ENCODE data around the gene KCP.
A peak's percentile ranks its signal among the peaks of the same experiment; 100 is the strongest.

Gene KCP

DNA sequence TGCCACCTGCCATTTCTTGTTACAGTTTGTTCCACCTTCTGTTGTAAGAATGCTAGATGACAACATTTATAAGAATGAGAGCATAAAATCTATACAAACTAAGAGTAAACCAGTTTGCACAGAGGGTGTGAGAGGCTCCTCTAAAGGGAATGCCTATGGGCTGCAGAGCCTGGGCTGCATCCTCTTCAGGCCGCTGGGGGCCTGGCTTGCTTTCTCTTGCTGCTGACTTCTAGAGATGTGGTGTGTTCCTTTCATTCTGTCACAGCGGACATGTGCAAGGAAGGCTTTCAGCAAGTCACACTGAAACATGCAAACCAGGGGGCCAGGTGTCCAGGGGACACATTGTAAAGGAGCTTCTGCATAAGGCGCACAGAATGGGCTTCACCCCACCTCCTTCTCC lies 55.0 kb downstream of the KCP start:
- DNase-seq (ENCODE audit: low spot score) = no peak

DNA sequence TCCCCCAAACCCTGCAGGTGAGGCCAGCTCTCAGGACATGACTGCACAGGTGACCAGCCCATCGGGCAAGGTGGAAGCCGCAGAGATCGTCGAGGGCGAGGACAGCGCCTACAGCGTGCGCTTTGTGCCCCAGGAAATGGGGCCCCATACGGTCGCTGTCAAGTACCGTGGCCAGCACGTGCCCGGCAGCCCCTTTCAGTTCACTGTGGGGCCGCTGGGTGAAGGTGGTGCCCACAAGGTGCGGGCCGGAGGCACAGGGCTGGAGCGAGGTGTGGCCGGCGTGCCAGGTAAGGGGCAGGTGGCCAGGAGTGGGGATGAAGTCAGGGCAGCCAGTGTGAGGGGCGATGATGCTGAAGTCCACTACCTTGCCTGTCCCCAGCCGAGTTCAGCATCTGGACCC lies 56.1 kb downstream of the KCP start:
- DNase-seq (ENCODE audit: low spot score) = no peak

DNA sequence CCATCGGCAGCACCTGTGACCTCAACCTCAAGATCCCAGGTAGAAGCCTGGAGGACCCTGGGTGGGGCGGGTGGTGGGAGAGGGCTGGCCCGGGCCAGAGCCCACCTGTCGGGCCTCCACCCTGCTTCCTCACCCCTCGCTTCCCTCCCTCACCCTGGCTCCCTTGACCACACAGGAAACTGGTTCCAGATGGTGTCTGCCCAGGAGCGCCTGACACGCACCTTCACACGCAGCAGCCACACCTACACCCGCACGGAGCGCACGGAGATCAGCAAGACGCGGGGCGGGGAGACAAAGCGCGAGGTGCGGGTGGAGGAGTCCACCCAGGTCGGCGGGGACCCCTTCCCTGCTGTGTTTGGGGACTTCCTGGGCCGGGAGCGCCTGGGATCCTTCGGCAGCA lies 56.7 kb downstream of the KCP start:
- no peak for DNase-seq (ENCODE audit: low spot score)

DNA sequence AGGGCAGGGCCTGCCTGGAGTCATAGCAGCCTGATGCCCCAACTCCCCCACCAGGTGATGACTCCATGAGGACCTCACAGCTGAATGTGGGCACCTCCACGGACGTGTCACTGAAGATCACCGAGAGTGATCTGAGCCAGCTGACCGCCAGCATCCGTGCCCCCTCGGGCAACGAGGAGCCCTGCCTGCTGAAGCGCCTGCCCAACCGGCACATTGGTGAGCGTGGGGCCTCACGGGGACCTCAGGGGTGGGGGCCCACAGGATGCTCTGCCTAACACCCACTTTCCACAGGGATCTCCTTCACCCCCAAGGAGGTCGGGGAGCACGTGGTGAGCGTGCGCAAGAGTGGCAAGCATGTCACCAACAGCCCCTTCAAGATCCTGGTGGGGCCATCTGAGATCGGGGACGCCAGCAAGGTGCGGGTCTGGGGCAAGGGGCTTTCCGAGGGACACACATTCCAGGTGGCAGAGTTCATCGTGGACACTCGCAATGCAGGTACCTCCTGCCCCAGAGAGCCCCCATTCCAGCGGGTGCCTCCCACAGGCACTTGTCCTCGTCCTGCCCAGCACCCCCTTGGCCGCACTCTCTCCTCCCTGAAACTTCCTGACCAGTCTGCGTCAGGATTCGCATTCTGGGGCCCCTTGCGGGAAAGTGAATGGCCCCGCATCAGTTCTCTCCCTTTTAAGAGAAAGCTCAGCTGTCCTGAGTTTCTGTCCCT lies 57.8 kb downstream of the KCP start:
- DNase-seq (ENCODE audit: low spot score) = no peak

- DNase-seq (ENCODE audit: low spot score) = no peak
Observed at GRCh38 chr7:128849804-128850490, 60.6 kb downstream of the KCP start.

DNA sequence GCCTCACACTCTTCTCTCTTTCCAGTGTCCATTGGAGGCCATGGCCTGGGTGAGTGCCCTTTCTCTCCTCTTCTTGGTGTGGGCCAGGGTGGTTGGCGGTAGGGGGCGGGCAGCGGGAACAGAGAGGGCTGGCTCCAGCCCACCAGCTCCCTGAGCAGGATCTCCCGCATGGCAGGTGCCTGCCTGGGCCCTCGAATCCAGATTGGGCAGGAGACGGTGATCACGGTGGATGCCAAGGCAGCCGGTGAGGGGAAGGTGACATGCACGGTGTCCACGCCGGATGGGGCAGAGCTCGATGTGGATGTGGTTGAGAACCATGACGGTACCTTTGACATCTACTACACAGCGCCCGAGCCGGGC lies 61.4 kb downstream of the KCP start:
- DNase-seq (ENCODE audit: low spot score) = no peak

- no peak for DNase-seq (ENCODE audit: low spot score)
Observed at GRCh38 chr7:128848289-128849155, 62.0 kb downstream of the KCP start.

GRCh38 chr7:128847721-128848211 lies 62.7 kb downstream of the KCP start:
- DNase-seq (ENCODE audit: low spot score) = no peak

GRCh38 chr7:128846781-128847444 lies 63.6 kb downstream of the KCP start:
- no peak for DNase-seq (ENCODE audit: low spot score)

GRCh38 chr7:128845987-128846386 lies 64.5 kb downstream of the KCP start:
- no peak for DNase-seq (ENCODE audit: low spot score)

DNA sequence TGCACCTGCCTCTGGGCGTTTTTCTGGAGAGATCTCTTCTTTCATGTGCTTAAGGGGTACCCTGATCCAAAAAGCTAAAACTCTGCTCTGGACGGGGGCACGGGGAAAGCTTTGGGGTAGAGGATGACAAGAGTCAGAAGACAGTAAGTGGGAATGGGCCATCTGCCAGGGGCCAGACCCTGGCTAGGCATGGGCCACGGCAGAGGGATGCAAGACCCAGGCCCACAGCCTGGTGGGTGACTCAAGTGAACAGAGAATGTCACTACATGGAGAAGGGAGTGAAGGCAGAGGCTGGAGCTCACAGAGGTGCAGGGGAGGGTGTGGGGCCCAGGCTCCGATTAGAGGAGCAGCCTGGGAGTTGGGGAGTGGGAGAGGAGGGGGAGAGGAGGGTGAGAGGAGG lies 65.0 kb downstream of the KCP start:
- DNase-seq (ENCODE audit: low spot score) = no peak

GRCh38 chr7:128844777-128845311 lies 65.7 kb downstream of the KCP start:
- DNase-seq (ENCODE audit: low spot score) = no peak

DNA sequence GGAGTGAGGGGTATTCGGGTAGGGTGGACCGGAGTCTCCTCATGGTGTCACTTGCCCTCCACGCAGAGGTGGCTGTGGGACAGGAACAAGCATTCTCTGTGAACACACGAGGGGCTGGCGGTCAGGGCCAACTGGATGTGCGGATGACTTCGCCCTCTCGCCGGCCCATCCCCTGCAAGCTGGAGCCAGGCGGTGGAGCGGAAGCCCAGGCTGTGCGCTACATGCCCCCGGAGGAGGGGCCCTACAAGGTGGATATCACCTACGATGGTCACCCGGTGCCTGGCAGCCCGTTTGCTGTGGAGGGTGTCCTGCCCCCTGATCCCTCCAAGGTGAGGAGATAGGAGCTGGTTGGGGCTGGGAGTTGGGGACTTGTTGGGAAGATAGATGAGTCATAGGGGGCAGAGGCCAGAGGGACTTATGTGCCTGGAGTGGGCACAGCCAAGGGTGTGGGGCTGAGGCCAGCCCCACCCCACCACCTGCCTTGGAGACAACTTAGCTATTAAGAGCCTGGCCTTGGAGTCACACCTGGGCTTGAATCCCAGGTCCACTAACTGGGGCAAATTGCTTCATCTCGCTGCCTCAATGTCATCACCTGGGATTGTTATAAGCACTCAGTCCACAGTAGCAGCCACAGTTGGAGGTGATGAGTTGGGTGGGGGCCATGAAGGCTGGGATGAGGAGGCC lies 66.4 kb downstream of the KCP start:
- DNase-seq (ENCODE audit: low spot score) = no peak

DNA sequence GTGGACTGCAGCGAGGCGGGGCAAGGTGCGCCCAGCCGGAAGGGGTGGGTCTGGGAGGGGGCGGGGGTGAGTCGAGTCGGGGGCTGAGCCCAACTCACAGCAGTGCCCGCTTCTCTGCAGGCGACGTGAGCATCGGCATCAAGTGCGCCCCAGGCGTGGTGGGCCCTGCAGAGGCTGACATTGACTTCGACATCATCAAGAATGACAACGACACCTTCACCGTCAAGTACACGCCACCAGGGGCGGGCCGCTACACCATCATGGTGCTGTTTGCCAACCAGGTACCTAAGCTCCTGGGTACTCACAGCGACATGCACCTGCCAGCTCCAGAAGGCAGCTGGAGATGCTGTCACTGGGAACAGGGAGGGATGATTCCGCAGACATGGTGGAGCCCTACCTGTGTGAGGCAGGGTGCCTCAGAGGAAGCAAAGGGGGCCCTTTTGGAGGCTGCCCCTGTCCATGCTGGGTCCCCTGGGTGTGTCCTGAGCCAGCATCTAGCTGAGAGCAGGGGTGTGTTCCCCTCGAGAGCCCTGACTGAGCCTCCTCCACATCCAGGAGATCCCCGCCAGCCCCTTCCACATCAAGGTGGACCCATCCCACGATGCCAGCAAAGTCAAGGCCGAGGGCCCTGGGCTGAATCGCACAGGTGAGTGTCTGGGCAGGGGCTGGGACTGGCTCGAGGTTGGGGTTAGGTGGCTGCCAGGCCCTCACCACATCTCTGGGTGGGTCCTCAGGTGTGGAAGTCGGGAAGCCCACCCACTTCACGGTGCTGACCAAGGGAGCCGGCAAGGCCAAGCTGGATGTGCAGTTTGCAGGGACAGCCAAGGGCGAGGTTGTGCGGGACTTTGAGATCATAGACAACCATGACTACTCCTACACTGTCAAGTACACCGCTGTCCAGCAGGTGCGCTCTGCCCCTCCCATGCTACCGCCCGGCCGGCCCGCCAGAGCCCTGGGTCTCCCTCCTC lies 67.6 kb downstream of the KCP start:
- DNase-seq (ENCODE audit: low spot score) = no peak

DNA sequence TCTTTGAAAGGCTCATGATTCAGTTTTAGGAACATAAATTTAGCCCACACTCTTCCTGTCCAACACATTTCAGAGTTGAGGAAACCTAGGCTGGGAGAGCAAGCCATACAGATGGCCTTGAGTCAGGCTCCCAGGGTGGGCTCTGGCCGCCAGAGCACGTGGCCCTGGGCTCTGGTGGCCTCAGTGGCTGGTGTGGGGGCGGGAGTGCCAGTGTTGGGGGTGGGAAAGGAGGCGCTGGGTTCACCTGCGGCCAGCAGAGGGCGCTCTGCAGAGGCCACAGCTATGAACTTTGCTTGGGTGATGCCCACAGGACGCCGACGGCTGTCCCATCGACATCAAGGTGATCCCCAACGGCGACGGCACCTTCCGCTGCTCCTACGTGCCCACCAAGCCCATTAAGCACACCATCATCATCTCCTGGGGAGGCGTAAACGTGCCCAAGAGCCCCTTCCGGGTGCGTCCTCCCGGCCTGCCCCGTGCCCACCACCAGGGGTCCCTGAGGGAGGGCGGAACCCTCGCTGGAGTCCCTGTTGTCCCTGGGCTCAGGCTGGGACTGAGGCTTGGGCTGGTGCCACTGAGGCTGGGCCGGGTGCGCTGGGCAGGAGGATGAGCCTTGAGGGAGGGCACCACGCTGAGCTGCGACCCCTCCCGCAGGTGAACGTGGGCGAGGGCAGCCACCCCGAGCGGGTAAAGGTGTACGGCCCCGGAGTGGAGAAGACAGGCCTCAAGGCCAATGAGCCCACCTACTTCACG lies 68.4 kb downstream of the KCP start:
- no peak for DNase-seq (ENCODE audit: low spot score)

DNA sequence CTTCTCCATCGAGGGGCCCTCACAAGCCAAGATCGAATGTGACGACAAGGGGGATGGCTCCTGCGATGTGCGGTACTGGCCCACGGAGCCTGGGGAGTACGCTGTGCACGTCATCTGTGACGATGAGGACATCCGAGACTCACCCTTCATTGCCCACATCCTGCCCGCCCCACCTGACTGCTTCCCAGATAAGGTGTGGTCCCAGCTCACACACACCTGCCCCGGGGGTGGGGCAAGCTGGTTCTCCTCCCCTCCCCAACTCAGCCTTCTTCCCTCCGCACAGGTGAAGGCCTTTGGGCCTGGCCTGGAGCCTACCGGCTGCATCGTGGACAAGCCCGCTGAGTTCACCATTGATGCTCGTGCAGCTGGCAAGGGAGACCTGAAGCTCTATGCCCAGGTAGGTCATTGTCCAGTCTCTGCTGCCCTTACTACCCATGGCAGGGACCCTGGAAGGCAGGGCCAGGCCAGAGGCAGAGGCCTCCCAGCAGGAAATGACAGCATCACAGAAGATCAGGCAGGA lies 69.3 kb downstream of the KCP start:
- DNase-seq (ENCODE audit: low spot score) = peak; percentile 79

DNA sequence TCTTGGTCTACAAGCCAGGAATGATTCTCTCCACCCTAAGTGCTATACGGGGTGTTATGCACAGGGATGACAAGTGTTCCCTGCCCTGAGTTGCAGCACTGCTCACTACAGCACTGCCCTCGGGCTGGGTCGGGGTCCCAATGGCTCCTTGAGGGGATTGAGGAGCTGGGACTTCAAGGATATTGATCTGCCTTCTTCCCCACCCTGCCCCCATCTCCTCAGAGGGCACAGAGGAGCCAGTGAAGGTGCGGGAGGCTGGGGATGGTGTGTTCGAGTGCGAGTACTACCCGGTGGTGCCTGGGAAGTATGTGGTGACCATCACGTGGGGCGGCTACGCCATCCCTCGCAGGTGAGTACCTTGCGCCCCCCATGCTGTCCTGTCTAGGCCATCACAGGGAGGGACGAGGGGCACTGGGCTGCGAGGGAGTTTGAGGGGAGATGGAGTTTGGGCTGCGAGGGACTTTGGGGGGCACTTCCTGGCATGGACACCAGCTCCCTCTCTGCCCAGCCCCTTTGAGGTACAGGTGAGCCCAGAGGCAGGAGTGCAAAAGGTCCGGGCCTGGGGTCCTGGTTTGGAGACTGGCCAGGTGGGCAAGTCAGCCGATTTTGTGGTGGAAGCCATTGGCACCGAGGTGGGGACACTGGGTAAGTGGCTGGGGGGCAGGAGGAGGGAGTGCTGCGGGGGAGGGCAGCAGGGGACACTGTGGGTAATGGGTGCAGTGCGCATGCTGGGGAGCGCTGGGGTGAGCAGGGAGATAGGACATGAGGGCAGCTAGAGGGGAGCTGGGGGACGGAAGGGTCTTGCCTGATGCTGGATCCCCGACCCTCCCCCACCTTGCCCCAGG lies 70.0 kb downstream of the KCP start:
- DNase-seq (ENCODE audit: low spot score) = no peak

DNA sequence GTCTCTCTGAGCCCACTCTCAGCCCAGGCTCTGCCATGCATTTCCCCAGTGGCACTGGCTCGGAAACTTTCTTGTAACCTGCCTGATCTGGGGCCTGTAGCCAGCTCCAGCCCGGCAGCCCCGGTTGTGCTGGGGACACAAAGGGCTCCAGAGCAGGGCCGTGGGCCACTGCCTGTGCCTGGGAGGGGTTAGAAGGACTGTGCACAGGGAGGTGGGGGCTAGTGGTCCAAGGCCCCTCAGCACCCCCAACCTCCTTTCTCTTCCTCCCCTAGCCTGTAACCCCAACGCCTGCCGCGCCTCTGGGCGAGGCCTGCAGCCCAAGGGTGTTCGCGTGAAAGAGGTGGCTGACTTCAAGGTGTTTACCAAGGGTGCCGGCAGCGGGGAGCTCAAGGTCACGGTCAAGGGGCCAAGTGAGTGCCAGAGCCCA lies 70.7 kb downstream of the KCP start:
- DNase-seq (ENCODE audit: low spot score) = no peak
